ENCODE results near the gene RASL10B.

DNA sequence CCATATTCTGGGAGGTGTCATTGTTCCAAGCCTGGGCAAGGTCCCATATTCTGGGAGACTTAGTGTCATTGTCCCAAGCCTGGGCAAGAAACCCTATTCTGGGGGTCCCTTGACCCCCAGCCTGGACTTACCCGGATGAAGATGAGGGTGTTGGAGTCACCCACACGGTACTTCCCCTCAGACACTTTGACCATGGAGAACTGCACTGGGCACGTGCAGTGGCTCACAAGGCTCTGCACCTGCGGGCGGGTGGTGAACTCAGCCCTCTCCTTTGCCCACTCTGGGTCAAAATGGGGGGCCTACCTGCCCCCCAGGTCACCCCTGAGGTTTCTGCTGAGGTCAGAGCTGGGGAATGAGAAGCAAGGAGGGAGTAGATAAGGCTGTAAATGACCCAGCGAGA lies 17.5 kb downstream of the RASL10B start:
- TF ChIP-seq CTCF (IDR thresholded peaks at IDR 0.05 in 8 of 11, conservative IDR thresholded peaks at IDR 0.05 in 3 of 11), result no peak
- TF ChIP-seq POLR2A (IDR thresholded peaks at IDR 0.05), result no peak
- no peak for TF ChIP-seq POLR2AphosphoS5 (IDR thresholded peaks at IDR 0.05)
